ENCODE results near the gene PIGV.

The PIGV gene

DNA sequence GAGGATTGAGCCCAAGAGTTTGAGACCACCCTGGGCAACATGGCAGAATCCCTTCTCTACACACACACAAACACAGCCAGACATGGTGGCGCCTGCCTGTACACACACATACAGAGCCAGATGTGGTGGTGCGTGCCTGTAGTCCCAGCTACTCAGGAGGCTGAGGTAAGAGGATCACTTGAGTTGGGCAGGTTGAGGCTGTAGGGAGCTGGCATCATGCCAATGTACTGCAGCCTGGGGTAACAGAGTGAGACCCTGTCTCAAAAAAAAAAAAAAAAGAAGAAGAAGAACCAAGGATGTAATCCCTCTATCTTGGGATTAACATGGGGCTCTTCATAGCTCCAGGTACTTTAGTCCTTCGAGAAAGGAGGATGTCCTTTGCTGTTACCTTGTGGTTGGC lies 29.4 kb upstream of the PIGV start:
- TF ChIP-seq, protein P1, sequence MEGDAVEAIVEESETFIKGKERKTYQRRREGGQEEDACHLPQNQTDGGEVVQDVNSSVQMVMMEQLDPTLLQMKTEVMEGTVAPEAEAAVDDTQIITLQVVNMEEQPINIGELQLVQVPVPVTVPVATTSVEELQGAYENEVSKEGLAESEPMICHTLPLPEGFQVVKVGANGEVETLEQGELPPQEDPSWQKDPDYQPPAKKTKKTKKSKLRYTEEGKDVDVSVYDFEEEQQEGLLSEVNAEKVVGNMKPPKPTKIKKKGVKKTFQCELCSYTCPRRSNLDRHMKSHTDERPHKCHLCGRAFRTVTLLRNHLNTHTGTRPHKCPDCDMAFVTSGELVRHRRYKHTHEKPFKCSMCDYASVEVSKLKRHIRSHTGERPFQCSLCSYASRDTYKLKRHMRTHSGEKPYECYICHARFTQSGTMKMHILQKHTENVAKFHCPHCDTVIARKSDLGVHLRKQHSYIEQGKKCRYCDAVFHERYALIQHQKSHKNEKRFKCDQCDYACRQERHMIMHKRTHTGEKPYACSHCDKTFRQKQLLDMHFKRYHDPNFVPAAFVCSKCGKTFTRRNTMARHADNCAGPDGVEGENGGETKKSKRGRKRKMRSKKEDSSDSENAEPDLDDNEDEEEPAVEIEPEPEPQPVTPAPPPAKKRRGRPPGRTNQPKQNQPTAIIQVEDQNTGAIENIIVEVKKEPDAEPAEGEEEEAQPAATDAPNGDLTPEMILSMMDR (IDR thresholded peaks at IDR 0.05), result no peak
- TF ChIP-seq ZFX (IDR thresholded peaks at IDR 0.05; ENCODE audit: borderline replicate concordance), result no peak
- peak overlapping the region; percentile 11 for H3K27ac ChIP-seq

DNA sequence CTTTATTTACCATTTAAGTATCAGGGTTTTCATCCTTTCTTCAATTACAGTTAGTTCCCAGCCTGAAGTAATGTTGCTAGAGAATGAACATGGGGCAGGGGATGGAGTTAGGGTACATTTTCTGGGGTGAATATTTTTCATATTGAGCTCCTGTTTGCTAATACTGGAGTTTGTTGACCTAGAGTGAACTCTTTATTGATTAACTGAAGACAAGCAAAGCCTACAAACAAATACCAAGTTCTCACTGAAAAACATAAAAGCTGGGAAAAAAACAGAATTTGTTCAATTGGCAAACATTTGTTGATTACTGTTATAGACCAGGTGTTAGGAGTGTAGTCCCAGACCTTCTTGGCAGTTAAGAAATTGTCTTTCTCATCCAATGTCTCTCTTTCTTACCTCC lies 28.2 kb upstream of the PIGV start:
- peak overlapping the region; percentile 11 for H3K27ac ChIP-seq
- no peak for TF ChIP-seq ZFX (IDR thresholded peaks at IDR 0.05; ENCODE audit: borderline replicate concordance)
- TF ChIP-seq, protein P1 (IDR thresholded peaks at IDR 0.05), result no peak

DNA sequence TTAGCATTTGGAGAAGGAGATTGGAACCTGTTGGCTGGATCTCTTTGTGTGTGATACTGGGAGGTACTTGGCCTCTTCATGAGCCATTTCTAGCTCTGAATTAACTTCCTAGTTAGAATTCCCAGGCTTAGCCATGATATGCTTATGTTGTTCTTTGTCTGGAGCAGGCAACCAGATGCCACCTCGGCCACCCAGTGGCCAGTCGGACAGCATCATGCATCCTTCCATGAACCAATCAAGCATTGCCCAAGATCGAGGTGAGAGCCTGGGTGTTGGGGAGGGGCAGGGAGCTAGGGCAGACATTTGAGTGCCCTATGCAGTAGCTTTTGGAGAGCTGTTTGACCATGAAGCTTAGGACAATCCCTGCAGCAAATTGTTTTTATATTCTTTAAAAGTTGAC lies 26.5 kb upstream of the PIGV start:
- TF ChIP-seq, protein P1 (IDR thresholded peaks at IDR 0.05), result 0 out of 2 replicates have a peak, but pooled peaks have one; percentile 15
- no peak for TF ChIP-seq ZFX (IDR thresholded peaks at IDR 0.05; ENCODE audit: borderline replicate concordance)
- 0 out of 2 replicates have a peak overlapping the region, but pooled peaks have one; percentile 12 for H3K27ac ChIP-seq

DNA sequence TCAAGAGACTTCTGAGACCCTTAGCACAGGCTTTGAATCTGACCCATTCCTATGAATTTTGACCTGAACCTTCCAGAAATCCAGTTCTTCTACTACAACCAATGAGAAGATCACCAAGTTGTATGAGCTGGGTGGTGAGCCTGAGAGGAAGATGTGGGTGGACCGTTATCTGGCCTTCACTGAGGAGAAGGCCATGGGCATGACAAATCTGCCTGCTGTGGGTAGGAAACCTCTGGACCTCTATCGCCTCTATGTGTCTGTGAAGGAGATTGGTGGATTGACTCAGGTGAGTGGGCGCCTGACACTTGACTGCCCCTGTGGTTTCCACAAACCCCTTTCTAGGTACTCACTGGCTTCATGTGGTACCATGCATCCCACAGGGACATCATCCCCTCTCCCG lies 20.0 kb upstream of the PIGV start:
- TF ChIP-seq, protein P1 (IDR thresholded peaks at IDR 0.05), result no peak
- TF ChIP-seq ZFX (IDR thresholded peaks at IDR 0.05; ENCODE audit: borderline replicate concordance), result no peak
- H3K27ac ChIP-seq, result peak overlapping the region; percentile 44

DNA sequence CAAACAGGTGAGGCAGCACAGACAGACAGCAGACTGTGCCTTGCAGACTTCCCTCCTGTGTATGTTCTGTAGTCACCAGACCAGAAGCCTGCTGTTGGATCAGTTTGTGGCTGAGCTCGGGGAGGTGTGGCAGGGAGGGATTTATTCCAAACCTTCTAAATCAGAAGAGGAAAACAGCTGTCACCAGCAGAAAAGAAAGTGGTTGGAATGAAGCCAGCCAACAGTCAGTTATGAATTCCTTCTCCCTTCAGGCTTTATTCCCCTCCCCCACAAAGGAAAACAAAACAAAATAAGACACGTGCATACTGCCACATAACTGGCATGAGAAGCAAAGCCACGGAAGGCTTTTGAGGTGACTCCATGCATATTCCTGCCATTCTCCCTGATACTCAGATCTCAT lies 19.0 kb upstream of the PIGV start:
- TF ChIP-seq, protein P1 (IDR thresholded peaks at IDR 0.05), result no peak
- TF ChIP-seq ZFX (IDR thresholded peaks at IDR 0.05; ENCODE audit: borderline replicate concordance), result no peak
- peak overlapping the region; percentile 44 for H3K27ac ChIP-seq

DNA sequence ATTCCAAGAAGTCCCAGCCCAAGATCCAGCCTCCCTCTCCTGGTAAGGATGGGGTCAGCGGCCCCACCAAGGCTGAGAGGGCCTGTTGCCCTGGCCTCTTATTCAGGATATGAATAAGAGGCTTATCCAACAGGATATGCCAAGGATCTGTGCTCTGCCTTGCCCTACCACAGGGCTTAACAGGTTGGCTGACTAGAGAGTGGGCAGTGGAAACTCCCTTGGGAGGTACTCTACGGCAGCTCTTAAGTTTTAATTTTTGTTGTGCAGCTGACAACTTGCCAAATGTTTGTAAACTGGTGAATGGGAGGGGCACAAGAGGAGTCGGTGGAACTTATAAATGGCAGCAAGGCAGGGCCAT lies 16.5 kb upstream of the PIGV start:
- H3K27ac ChIP-seq, result peak overlapping the region; percentile 44

DNA sequence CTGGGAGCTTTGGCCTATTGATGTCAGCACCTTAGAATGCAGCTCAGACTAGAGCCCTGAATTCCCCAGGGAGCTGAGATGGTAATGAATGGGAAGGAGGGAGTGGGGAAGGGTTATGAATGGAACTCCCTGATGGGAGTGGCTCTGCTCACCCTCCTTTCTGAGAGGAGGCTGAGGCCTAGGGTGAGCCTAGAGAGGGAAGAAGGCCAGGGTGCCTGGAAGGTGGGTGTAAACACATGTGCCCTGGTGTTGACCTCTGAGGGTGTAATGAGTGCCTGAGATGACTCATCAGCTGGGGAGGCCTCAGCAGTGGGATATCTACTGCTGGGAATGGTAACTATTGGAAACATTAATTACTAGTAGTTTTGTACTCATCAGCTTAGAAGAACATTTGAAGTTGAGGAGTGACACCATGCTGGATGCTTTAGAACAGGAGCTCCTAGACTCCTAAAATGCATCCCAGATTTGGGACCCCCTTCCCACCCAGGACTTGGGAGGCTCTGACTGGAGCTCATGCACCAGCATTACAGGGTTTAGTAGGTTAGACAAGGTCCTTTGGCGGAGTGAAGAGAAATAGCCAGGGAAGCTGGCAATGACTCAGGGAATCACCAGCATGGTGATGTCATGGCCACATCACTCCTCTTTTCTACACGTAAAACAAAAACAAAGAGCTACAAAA lies 16.0 kb upstream of the PIGV start:
- TF ChIP-seq ZFX (IDR thresholded peaks at IDR 0.05; ENCODE audit: borderline replicate concordance), result no peak
- TF ChIP-seq, protein P1 (IDR thresholded peaks at IDR 0.05), result no peak
- peak overlapping the region; percentile 44 for H3K27ac ChIP-seq

More for the DNA sequence above, 16.5 kb upstream of the PIGV start:
- no peak for TF ChIP-seq ZFX (IDR thresholded peaks at IDR 0.05; ENCODE audit: borderline replicate concordance)
- TF ChIP-seq, protein P1 (IDR thresholded peaks at IDR 0.05), result no peak
